Measurements from ENCODE around the gene PDZD4. TPM values are rescaled to one million over a fixed set of nuclear protein-coding genes. Genes with fewer than 3 reads are reported as not detected.

The PDZD4 gene
- total RNA-seq, 2 experiments from 2014 or later = 0.80 to 1.1 TPM

DNA sequence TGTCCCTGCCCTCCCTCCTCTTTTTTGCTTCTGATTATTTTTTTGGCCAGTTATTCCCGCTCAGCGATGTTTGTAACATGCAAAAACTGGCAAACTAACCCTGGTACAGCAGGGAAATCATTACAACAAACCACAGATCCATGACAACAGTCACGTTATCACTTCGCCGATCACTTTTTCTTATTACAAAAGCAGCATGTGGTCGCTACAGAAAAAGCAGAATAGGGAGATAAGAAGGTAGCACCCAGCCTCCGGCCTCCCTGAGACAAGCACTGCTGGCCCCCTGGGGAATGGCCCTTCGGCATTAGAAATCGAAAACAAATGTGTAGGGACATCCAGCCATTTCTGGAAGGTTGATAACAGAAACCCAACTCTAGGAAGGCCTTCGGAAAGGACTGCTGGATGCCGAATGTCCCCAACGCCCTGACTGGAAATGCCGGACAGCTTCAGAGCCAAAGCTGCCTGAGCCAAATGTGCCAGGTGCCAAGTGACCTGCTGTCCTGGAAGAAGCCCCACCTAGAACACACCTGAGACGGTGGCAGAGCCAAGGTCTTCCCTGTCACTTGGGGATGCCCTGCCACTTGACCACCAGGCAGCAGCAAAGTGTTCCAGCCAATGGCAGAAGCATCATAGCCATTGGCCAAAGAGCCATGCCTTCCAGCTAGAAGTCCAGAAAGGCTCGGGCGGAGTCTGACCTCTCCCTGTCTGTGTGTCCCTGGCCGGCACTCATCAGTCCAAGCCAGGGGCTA, 39.1 kb downstream of the PDZD4 start:
- H3K27ac Mint-ChIP-seq = no peak overlapping the region
- no peaks in the 10 kb centered on the region for H3K27me3 Mint-ChIP-seq
- DNase-seq (no peak), ATAC-seq (ENCODE audit: low read depth) (no peak)
- H3K9me3 Mint-ChIP-seq = no peaks in the 10 kb centered on the region
- no peak overlapping the region for H3K4me3 Mint-ChIP-seq
- H3K4me1 Mint-ChIP-seq = peaks cover 10% of the 10 kb centered on the region
- H3K36me3 Mint-ChIP-seq = peaks cover 7% of the 10 kb centered on the region
- POLR2A ChIA-PET = no interaction called here

DNA sequence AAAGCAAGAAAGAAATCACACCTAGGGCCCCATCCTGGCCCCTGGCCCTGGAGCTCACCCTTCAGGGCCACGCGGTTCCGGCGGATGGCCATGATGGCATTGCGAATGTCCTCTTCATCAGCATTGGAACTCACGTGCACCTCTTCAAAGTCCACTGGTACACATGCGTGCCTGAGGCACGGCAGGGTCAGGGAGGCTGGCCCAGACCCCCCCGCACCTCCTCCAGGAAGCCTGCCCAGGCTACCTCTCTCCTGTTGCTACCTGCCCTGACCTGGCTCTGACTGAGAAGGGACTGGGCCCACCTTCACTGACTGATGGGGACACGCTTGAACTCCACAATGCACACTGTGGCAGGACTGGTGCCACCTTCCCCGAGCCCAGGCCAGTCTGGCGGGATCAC, 40.7 kb downstream of the PDZD4 start:
- no peak overlapping the region for H3K27ac Mint-ChIP-seq
- POLR2A ChIA-PET = no interaction called here

DNA sequence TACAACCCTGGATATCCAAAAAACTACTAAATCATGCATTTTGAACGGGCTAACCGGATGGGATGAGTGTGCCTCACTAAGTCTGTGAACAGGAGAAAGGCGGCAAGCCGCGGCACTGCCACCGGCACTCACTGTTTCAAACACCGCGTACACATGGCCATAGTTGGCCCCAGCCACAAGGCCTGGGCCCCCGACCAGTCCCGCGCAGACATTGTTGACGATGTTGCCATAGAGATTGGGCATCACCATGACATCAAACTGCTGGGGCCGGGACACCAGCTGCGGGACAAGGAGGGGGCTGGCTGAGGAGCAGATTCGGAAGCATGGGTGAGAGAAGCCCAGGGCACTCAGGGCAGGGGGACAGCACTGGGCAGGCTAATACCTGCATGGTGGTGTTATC, 43.7 kb downstream of the PDZD4 start:
- no peaks in the 10 kb centered on the region for H3K9me3 Mint-ChIP-seq
- POLR2A ChIA-PET = no interaction called here
- H3K27me3 Mint-ChIP-seq = no peaks in the 10 kb centered on the region
- ATAC-seq (ENCODE audit: low read depth) (no peak), DNase-seq (no peak)
- no peak overlapping the region for H3K4me3 Mint-ChIP-seq
- no peak overlapping the region for H3K27ac Mint-ChIP-seq
- H3K4me1 Mint-ChIP-seq = peaks cover 2% of the 10 kb centered on the region
- peaks cover 3% of the 10 kb centered on the region for H3K36me3 Mint-ChIP-seq

More for the DNA sequence above, 40.7 kb downstream of the PDZD4 start:
- H3K4me3 Mint-ChIP-seq = no peak overlapping the region
- no peak for ATAC-seq (ENCODE audit: low read depth)
- no peaks in the 10 kb centered on the region for H3K9me3 Mint-ChIP-seq
- no peak for DNase-seq
- H3K36me3 Mint-ChIP-seq = peaks cover 4% of the 10 kb centered on the region
- peaks cover 5% of the 10 kb centered on the region for H3K4me1 Mint-ChIP-seq
- no peaks in the 10 kb centered on the region for H3K27me3 Mint-ChIP-seq

DNA sequence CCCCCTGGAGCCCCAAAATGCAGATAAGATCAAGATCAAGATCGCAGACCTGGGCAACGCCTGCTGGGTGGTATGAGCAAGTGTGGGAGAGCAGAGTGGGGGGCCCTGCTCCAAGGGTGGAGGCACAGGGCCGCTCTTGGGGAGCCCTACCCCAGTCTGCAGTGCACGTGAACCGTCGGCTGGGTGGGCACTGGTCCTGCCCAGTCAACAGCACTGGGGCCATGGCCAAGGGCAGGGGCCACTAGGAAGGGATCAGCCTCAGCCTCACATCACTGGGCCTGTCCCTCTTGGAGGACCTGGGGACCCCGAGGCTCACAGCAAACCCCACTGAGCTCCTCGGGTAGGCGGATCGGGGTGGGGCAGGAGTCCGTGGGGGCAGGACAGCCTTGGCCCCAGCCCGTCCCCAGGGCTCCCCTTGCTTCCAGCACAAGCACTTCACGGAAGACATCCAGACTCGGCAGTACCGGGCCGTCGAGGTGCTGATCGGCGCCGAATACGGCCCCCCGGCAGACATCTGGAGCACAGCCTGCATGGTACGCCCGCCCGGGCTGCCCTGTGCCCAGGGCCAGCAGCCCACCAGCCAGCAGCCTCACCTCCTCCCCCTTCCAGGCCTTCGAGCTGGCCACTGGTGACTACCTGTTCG, 45.9 kb downstream of the PDZD4 start:
- ATAC-seq (ENCODE audit: low read depth) (no peak), DNase-seq (no peak)
- H3K27ac Mint-ChIP-seq = no peak overlapping the region
- no peaks in the 10 kb centered on the region for H3K4me1 Mint-ChIP-seq
- no peaks in the 10 kb centered on the region for H3K9me3 Mint-ChIP-seq
- peaks cover 3% of the 10 kb centered on the region for H3K36me3 Mint-ChIP-seq
- no peak overlapping the region for H3K4me3 Mint-ChIP-seq
- POLR2A ChIA-PET = no interaction called here
- peaks cover 7% of the 10 kb centered on the region for H3K27me3 Mint-ChIP-seq

DNA sequence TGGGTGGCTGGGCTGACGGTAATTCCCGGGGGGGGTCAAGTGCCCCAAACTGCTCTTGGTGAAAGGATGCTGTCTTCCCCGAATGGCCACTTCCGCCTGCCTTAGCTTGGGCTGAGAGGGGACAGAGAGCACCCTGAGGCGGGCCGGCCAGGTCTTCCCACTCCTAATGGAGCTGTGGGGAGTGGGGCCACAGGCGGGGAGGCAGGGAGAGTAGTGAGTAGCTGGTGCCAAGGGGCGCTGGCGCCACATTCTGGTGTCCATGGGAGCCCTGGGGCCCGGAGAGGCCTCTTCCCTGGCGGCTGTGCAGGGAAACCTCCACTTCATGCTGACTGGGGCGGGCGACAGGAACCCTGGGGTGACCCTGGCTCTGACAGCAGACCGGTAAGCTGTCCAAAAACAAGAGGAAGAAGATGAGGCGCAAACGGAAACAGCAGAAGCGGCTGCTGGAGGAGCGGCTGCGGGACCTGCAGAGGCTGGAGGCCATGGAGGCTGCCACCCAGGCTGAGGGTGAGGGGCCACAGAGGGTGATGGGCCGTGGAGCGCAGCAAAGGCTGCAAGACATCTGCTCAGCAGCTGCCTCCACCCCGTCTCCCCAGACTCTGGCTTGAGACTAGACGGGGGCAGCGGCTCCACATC, 46.8 kb downstream of the PDZD4 start:
- no peak overlapping the region for H3K4me3 Mint-ChIP-seq
- H3K27ac Mint-ChIP-seq = no peak overlapping the region
- ATAC-seq (ENCODE audit: low read depth) (no peak), DNase-seq (no peak)
- POLR2A ChIA-PET = no interaction called here
- H3K27me3 Mint-ChIP-seq = peaks cover 7% of the 10 kb centered on the region
- no peaks in the 10 kb centered on the region for H3K9me3 Mint-ChIP-seq
- no peaks in the 10 kb centered on the region for H3K4me1 Mint-ChIP-seq
- H3K36me3 Mint-ChIP-seq = no peaks in the 10 kb centered on the region

DNA sequence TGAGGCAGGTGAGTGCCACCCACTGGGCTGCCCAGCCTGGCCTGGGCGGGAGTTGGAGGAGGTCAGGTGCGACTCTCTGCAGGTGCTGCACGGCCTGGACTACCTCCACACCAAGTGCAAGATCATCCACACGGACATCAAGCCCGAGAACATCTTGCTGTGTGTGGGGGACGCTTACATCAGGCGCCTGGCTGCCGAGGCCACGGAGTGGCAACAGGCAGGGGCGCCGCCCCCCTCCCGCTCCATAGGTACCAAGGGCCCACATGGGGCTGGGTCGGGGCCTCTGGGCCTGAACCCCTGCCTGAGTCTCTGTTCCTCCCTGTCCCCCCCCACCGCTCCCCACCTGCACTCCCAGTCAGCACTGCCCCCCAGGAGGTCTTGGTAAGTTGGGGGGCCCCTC, 47.5 kb downstream of the PDZD4 start:
- POLR2A ChIA-PET = no interaction called here
- no peaks in the 10 kb centered on the region for H3K9me3 Mint-ChIP-seq

DNA sequence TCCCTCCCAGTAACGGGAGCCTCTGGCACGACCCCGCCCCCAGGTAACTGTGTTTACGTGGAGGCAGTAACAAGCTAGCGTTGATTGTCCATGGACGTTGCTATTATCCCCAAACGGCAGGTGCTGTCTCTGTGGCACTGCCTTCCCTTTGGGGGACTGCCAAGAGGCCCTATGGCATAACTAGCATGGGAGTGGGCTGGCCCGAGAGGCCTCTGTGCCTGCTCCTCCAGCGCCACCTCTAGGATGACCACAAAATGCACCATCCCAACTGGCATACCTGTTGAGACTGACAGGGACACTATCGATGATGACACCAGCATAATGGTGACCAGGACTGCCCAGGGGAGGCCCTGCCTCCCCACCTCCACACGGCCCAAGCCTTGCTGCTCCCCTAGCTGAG, 48.0 kb downstream of the PDZD4 start:
- H3K36me3 Mint-ChIP-seq = no peaks in the 10 kb centered on the region
- no peak for ATAC-seq (ENCODE audit: low read depth)
- H3K9me3 Mint-ChIP-seq = no peaks in the 10 kb centered on the region
- POLR2A ChIA-PET = no interaction called here
- no peak overlapping the region for H3K27ac Mint-ChIP-seq
- no peak for DNase-seq
- H3K4me3 Mint-ChIP-seq = no peak overlapping the region
- H3K4me1 Mint-ChIP-seq = no peaks in the 10 kb centered on the region
- peaks cover 7% of the 10 kb centered on the region for H3K27me3 Mint-ChIP-seq

More for the DNA sequence above, 47.5 kb downstream of the PDZD4 start:
- Mint-ChIP-seq H3K27me3 (peaks cover 7% of the 10 kb centered on the region), H3K27ac (no peak overlapping the region), H3K4me1 (no peaks in the 10 kb centered on the region), H3K36me3 (no peaks in the 10 kb centered on the region), H3K4me3 (no peak overlapping the region)
- ATAC-seq (ENCODE audit: low read depth) = no peak
- no peak for DNase-seq

DNA sequence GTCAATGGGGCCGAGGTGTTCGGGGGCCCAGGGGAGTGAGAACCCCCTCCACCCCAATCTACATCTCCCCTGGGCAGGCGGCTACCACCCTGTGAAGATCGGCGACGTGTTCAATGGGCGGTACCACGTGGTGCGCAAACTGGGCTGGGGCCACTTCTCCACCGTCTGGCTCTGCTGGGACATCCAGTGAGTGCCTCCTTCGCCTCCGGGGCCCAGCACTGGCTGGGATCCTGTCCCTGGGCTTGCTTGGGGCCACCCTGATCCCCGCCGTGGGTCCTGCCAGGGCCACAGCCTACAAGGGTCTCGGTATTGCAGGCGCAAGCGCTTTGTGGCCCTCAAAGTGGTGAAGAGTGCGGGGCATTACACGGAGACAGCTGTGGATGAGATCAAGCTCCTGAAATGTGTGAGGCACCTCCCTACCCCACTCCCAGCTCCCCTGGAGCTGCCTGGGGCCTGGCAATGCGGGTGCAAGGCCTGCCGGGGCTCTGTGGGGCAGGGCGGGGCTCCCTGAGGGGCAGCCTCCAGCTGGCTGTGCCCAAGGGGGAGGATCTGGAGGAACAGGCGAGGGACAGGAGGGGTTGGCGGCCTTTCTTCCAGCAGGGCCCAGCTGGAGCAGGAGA, 48.8 kb downstream of the PDZD4 start:
- DNase-seq (no peak), ATAC-seq (ENCODE audit: low read depth) (no peak)
- Mint-ChIP-seq H3K4me1 (no peaks in the 10 kb centered on the region), H3K9me3 (no peaks in the 10 kb centered on the region), H3K27ac (no peak overlapping the region), H3K27me3 (peaks cover 7% of the 10 kb centered on the region), H3K36me3 (no peaks in the 10 kb centered on the region), H3K4me3 (no peak overlapping the region)
- POLR2A ChIA-PET = no interaction called here

DNA sequence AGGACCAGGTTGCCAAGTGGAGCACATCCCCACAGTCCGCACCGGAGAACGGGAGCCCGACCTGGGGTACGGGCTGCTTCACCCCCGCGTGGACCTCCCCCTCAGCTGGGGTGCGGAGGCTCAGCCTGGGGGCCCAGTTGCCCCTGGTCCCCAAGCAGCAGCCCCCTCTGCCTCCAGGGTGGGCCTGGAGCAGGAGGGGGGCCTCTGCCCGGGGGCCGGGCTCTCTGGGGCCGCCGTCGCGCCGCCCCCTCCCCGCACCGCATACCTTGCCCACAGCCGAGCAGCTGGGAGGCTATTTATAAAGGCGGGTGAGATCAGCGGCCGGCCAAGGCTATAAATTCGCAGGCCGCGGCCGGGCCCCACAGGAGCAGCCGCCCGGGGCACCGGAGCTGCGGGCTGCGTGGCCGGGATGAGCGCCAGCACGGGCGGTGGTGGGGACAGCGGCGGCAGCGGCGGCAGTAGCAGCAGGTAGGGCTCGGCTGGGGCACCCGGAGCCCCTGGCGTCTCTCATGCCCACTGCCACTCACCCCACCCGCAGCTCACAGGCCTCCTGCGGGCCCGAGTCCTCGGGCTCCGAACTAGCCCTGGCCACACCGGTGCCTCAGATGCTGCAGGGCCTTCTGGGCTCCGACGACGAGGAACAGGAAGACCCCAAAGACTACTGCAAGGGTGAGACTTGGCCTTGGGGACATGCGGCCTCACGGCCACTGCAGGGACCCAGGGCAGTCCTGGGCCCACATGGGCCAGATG, 49.5 kb downstream of the PDZD4 start, which contains the start of gene SRPK3:
SRPK3 (plus strand) TSS at position 364 of the 750 bp plus-strand sequence; CDS start at position 410, 46 bp downstream.
- Mint-ChIP-seq H3K27me3 (peaks cover 7% of the 10 kb centered on the region), H3K36me3 (no peaks in the 10 kb centered on the region), H3K4me1 (no peaks in the 10 kb centered on the region), H3K9me3 (no peaks in the 10 kb centered on the region), H3K27ac (no peak within 1 kb of the TSS), H3K4me3 (no peak within 1 kb of the TSS)
- POLR2A ChIA-PET = no interaction called here
- DNase-seq (no peak), ATAC-seq (ENCODE audit: low read depth) (no peak)

DNA sequence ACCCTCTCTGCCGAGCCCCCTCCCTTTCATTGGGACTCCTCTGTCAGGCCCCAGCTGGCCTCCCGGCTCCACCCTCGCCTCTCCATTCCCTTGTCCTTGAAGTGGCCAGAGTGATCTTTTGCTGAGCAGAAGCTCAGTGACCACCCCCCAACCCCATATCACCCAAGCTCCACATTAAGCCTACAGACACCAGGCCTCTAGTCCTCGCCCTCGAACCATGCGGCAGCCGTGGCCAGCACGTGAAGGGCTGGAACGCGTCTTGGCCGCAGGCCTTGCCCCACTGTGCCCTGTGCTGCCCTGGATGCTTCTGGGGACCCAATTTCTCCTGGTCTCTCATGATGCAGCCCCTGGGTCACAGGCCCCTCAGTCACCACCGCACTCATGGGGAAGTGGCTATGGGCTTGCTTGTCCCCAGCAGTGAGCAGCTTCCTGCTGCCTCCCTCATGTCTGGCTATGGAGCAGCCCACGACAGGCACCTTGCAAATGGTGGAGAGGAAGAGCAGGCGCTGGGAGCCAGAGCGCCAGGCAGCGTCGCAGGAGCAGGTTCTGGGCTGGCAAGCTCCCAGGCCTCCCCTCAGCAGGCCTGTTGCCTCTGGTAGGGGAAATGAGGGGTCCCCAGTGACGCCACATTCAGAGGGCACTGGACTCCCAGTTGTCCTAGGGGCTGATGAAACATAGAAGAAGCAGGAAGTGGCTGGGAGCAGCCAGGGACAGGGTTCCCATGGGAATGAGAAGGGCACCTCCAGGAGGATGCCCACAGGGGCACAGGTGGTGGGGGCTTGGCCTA, 50.3 kb downstream of the PDZD4 start:
- Mint-ChIP-seq H3K4me1 (no peaks in the 10 kb centered on the region), H3K9me3 (no peaks in the 10 kb centered on the region), H3K27ac (no peak overlapping the region), H3K4me3 (no peak overlapping the region), H3K36me3 (no peaks in the 10 kb centered on the region), H3K27me3 (peaks cover 7% of the 10 kb centered on the region)
- POLR2A ChIA-PET = no interaction called here
- DNase-seq (no peak), ATAC-seq (ENCODE audit: low read depth) (no peak)

DNA sequence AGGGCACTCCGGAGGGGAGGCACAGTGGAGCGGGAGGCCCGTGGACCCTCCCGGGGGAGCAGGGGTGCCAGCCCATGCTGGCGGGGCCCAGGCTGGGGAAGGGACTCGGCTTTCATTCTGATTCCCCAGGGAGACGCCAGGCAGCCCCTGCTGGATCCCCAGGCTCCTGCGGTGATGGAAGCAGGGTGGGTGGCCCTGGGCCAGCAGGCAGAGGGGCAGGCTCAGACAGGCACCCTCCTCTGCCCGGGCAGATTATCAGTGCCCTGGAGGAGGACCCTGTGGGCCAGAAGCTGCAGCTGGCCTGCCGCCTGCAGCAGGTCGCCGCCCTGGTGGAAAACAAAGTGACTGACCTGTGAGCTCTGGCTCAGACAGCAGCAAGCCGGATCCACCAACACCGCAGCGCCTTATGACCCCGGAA, 51.7 kb downstream of the PDZD4 start:
- POLR2A ChIA-PET = no interaction called here
- Mint-ChIP-seq H3K27ac (no peak overlapping the region), H3K27me3 (peaks cover 7% of the 10 kb centered on the region), H3K4me3 (no peak overlapping the region), H3K36me3 (no peaks in the 10 kb centered on the region), H3K4me1 (no peaks in the 10 kb centered on the region), H3K9me3 (no peaks in the 10 kb centered on the region)
- DNase-seq (no peak), ATAC-seq (ENCODE audit: low read depth) (no peak)

DNA sequence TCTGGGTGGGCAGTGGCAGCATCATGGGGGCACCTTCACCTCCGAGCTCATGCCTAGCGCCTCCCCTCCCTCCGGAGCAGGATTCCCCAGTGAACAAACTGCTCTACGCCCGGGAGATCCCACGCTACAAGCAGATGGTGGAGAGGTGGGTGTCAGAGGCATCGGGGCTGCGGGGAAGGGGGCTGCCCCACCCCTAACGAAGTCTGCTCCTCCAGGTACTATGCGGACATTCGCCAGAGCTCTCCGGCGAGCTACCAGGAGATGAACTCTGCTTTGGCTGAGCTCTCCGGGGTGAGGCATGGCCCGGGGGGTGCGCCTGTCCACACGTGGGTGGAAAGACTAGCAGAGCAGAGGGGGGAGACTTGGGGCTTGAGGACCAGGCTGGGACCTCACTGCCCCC, 52.2 kb downstream of the PDZD4 start:
- no peak for DNase-seq
- no peak overlapping the region for H3K4me3 Mint-ChIP-seq
- H3K4me1 Mint-ChIP-seq = no peaks in the 10 kb centered on the region
- no peaks in the 10 kb centered on the region for H3K9me3 Mint-ChIP-seq
- no peak for ATAC-seq (ENCODE audit: low read depth)
- H3K36me3 Mint-ChIP-seq = no peaks in the 10 kb centered on the region
- peaks cover 7% of the 10 kb centered on the region for H3K27me3 Mint-ChIP-seq
- H3K27ac Mint-ChIP-seq = no peak overlapping the region
- POLR2A ChIA-PET = no interaction called here
